ENCODE results near the gene SLTM. TPM values are rescaled to one million over a fixed set of nuclear protein-coding genes. Genes with fewer than 3 reads are reported as not detected.

SLTM gene
- total RNA-seq, 1 experiment from 2014 or later: 108 TPM

DNA sequence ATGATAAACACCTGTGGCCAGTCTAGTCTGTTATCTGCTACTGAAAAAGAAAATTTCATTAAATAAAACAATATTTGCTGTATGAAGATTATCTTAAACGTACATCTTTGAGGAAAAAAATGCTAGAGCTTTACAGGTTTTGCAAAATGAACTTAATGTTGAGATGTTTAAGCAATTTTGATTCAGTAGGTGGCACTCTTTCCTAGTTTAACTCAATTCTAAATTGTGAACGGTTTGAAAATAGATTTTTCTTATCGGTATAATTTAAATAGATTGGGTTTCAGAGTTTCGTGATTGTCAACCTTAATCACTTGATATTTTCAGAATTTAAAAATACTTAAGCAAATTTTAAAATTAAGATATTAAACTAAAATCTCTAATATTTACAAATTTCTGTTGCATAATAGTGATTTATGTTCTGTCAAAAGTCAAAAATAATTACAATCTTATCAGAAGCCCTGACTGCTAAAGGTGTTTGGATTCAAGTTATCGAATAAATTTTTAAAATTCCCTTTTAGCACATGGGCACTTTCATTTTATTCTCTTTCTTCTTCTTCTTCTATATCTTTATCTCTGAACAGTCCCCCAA, 47.0 kb upstream of the SLTM start:
- no peaks in the 10 kb centered on the region for H3K9me3 Mint-ChIP-seq (ENCODE audit: unreplicated experiment)
- CTCF ChIA-PET: interaction anchor here (0.6 to 2.6 kb wide), 17 partner anchors 12 to 553 kb away, joined by 3 to 22 read pairs (median 4); no protein-coding TSS in a partner anchor
- H3K36me3 Mint-ChIP-seq (ENCODE audit: insufficient read depth, unreplicated experiment): no peaks in the 10 kb centered on the region

DNA sequence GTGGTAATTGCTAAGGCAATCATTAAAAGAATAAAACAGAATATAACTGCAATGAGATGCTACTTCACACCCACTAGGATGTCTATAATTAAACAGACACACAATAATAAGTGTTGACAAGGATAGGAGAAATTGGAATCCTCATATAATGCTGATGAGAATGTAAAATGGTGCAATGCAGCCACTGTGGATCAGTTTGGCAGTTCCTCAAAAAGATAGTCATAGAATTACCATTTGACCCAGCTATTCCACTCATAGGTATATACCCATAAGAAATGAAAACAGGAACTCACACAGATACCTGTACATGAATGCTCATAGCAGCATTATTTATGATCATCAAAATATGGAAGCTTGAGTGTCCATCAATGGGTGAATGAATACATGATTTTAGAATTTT, 44.4 kb upstream of the SLTM start:
- no peak overlapping the region for H3K27ac Mint-ChIP-seq (ENCODE audit: low read depth, unreplicated experiment)
- H3K27me3 Mint-ChIP-seq (ENCODE audit: insufficient read depth, unreplicated experiment): no peaks in the 10 kb centered on the region
- no peak overlapping the region for H3K4me3 Mint-ChIP-seq (ENCODE audit: unreplicated experiment)
- no peak for DNase-seq (ENCODE audit: unreplicated experiment)
- TF ChIP-seq, protein P1, sequence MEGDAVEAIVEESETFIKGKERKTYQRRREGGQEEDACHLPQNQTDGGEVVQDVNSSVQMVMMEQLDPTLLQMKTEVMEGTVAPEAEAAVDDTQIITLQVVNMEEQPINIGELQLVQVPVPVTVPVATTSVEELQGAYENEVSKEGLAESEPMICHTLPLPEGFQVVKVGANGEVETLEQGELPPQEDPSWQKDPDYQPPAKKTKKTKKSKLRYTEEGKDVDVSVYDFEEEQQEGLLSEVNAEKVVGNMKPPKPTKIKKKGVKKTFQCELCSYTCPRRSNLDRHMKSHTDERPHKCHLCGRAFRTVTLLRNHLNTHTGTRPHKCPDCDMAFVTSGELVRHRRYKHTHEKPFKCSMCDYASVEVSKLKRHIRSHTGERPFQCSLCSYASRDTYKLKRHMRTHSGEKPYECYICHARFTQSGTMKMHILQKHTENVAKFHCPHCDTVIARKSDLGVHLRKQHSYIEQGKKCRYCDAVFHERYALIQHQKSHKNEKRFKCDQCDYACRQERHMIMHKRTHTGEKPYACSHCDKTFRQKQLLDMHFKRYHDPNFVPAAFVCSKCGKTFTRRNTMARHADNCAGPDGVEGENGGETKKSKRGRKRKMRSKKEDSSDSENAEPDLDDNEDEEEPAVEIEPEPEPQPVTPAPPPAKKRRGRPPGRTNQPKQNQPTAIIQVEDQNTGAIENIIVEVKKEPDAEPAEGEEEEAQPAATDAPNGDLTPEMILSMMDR (IDR thresholded peaks at IDR 0.05; ENCODE audit: unreplicated experiment): no peak
- intact Hi-C loops (cut with micrococcal nuclease): no loop called here
- ChIA-PET CTCF (interaction anchor here (0.8 to 1.2 kb wide), 3 partner anchors 21 to 553 kb away, joined by 3 to 4 read pairs (median 3); no protein-coding TSS in a partner anchor), POLR2A (no interaction called here)
- no TSS peak for BruUV-seq (replicated peaks)
- no peaks in the 10 kb centered on the region for H3K9me3 Mint-ChIP-seq (ENCODE audit: unreplicated experiment)
- H3K4me1 Mint-ChIP-seq (ENCODE audit: insufficient read depth, unreplicated experiment): no peaks in the 10 kb centered on the region
- H3K36me3 Mint-ChIP-seq (ENCODE audit: insufficient read depth, unreplicated experiment): no peaks in the 10 kb centered on the region

More for the DNA sequence above, 47.0 kb upstream of the SLTM start:
- Mint-ChIP-seq H3K27me3 (ENCODE audit: insufficient read depth, unreplicated experiment) (peaks cover 18% of the 10 kb centered on the region), H3K4me3 (ENCODE audit: unreplicated experiment) (no peak overlapping the region), H3K4me1 (ENCODE audit: insufficient read depth, unreplicated experiment) (no peaks in the 10 kb centered on the region), H3K27ac (ENCODE audit: low read depth, unreplicated experiment) (no peak overlapping the region)
- POLR2A ChIA-PET: interaction anchor here (0.6 to 1.3 kb wide), 4 partner anchors 185 to 664 kb away, joined by 3 read pairs; no protein-coding TSS in a partner anchor
- TF ChIP-seq, protein P1 (IDR thresholded peaks at IDR 0.05; ENCODE audit: unreplicated experiment): peak; percentile 41
- no TSS peak for BruUV-seq (replicated peaks)
- intact Hi-C loops (cut with micrococcal nuclease): loop anchor here (2.0 kb wide), 3 partner anchors 158 to 520 kb away; no protein-coding TSS in a partner anchor
- DNase-seq (ENCODE audit: unreplicated experiment): peak; percentile 38

DNA sequence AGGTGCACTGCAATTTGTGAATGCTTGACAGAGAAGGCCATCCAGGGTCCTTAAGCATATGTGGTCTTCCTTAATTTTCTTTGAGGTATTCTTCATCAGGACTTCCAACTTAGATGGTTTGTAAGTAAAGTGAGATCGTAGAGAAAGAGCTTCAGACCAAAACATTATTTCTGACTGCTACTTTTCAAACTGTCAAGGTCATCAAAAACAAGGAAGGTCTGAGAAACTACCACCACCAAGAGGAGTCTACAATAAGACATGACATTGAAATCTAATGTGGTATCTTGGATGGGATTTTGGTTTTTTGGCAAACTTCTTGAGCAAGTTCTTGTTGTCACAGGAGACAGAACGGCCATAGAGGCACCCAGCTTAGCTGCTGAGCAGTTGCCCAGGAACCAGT, 34.0 kb upstream of the SLTM start:
- H3K4me3 Mint-ChIP-seq (ENCODE audit: unreplicated experiment): no peak overlapping the region
- no TSS peak for BruUV-seq (replicated peaks)
- TF ChIP-seq, protein P1 (IDR thresholded peaks at IDR 0.05; ENCODE audit: unreplicated experiment): no peak
- CTCF ChIA-PET: interaction anchor here (0.6 to 3.0 kb wide), 4 partner anchors 9 to 523 kb away, joined by 3 to 16 read pairs (median 4); no protein-coding TSS in a partner anchor
- H3K36me3 Mint-ChIP-seq (ENCODE audit: insufficient read depth, unreplicated experiment): no peaks in the 10 kb centered on the region
- H3K9me3 Mint-ChIP-seq (ENCODE audit: unreplicated experiment): no peaks in the 10 kb centered on the region
- intact Hi-C loops (cut with micrococcal nuclease): no loop called here
- no peak for DNase-seq (ENCODE audit: unreplicated experiment)
- POLR2A ChIA-PET: interaction anchor here (0.7 kb wide), 1 partner anchor 16 kb away, joined by 3 read pairs; no protein-coding TSS in a partner anchor
- H3K4me1 Mint-ChIP-seq (ENCODE audit: insufficient read depth, unreplicated experiment): peaks cover 6% of the 10 kb centered on the region
- H3K27me3 Mint-ChIP-seq (ENCODE audit: insufficient read depth, unreplicated experiment): no peaks in the 10 kb centered on the region
- H3K27ac Mint-ChIP-seq (ENCODE audit: low read depth, unreplicated experiment): no peak overlapping the region

DNA sequence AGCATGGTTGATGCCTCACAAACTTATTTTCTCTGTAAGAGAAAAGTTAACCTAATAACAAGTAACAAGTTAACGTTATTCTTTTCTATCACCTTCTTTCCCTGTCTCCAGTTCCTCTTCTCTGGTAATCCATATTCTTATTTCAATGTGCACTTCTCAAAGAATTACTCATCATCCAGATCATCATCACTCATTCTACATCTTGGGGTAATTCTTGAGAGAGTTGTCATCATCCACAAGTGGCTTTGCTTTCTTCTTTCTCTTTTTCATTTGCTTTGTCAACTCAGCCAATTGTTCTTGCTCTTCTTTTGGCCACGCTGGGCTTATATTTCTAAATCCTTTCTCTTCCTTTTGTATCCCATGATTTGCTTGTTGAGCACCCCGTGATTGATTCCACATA, 33.2 kb upstream of the SLTM start:
- TF ChIP-seq, protein P1 (IDR thresholded peaks at IDR 0.05; ENCODE audit: unreplicated experiment): no peak
- ChIA-PET POLR2A (no interaction called here), CTCF (interaction anchor here (2.2 to 3.0 kb wide), 2 partner anchors 8 to 11 kb away, joined by 5 to 16 read pairs; no protein-coding TSS in a partner anchor)
- Mint-ChIP-seq H3K4me1 (ENCODE audit: insufficient read depth, unreplicated experiment) (peaks cover 6% of the 10 kb centered on the region), H3K27ac (ENCODE audit: low read depth, unreplicated experiment) (no peak overlapping the region), H3K36me3 (ENCODE audit: insufficient read depth, unreplicated experiment) (no peaks in the 10 kb centered on the region), H3K4me3 (ENCODE audit: unreplicated experiment) (no peak overlapping the region), H3K9me3 (ENCODE audit: unreplicated experiment) (no peaks in the 10 kb centered on the region), H3K27me3 (ENCODE audit: insufficient read depth, unreplicated experiment) (no peaks in the 10 kb centered on the region)
- BruUV-seq (replicated peaks): no TSS peak
- intact Hi-C loops (cut with micrococcal nuclease): no loop called here
- DNase-seq (ENCODE audit: unreplicated experiment): no peak

All from MCF 10A (cell line).